GM19023 (cell line): ENCODE measurements around the gene LRIG2.
"Not testable (repeated sequence)": the region's sequence is repeated elsewhere in the genome, so short reads cannot be mapped to it uniquely, and the experiment has no call there.

Experiments
- ATAC-seq: cut with Tn5 transposase; IDR thresholded peaks from one replicate; pipeline ENCODE4 v1.9.1; 2021; ENCODE audit warnings: mild to moderate bottlenecking, moderate library complexity; ENCODE audit not compliant: unreplicated experiment

The LRIG2 gene

DNA sequence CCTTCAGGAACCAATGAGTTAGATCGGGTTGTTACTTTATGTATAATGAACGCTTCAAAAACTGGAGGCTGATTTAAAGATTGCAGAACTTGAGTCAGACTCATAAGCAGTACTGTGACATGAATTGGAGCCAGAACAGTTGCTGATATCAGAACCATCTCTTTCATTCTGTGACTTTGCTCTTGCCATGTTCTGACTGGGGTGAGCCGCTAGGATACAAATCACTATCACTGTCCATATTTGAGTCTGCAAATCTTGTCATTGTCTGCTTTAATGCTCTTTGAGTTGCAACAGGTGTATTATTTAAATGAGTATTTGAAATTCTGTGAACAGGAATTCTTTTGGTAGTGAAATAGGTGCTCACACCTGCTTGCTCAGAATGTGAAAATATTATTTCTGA, 52.5 kb downstream of the LRIG2 start:
- no peak for ATAC-seq

DNA sequence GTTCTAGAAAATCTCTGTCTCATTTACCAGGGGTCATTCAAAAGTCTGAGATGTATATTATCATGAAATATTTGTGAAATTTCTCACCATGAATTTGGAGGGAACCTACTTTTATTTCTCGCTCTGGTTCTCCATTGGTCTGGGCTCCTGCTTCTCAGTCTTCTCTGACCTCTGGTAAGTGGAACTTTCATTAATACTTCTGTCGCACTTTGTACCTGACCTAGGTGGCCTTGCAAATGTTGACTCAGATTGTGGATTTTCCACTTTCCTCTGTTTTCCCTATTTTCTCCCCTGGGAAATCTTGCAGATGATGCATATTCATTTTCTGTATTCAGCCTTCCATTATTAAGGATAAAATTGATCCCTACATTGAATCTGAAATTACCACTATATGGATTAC, 53.2 kb downstream of the LRIG2 start:
- no peak for ATAC-seq

DNA sequence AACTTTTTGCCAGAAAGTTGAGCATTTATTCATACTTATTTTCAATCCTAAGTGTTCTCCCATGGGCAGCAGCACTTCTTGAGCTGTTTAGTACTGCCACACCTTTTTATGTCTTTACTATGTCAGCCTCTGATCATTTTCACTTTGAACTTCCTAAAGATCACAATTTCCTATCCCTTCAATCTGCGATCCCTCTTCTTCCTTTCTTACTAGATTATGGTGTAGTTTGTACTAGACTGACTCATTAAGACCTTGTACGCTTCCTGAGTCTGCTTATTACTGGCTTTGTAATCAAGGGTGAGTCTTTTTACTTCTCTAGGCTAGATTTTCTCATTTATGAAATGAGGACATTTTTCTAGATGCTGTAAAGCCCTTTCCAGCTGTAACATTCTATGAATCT, 55.1 kb downstream of the LRIG2 start:
- no peak for ATAC-seq

DNA sequence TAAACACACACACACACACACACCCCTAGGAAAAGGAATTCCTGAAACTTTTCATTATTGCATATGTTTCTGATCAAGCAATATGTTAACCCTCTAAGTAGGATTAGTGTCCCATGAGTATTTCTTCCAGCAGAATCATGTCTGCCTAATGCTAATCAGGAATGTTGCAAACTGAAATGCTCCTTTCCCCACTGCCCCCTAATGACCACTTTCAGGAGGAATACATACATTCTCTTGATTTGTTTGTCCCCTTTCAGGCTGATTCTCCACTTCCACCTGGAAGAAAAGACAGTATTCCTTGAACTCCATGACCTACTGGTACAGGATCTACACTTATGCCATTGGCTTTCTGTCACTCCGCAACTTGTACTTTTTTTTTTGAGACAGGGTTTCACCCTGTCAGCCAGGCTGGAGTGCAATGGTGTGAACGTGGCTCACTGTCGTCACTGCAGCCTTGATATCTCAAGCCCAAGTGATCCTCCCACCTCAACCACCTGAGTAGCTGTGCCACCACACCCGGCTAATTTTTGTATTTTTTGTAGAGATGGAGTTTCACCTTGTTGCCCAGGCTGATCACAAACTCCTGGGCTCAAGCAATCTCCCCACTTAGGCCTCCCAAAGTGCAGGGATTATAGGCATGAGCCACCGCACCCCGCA, 56.7 kb downstream of the LRIG2 start:
- no peak for ATAC-seq

DNA sequence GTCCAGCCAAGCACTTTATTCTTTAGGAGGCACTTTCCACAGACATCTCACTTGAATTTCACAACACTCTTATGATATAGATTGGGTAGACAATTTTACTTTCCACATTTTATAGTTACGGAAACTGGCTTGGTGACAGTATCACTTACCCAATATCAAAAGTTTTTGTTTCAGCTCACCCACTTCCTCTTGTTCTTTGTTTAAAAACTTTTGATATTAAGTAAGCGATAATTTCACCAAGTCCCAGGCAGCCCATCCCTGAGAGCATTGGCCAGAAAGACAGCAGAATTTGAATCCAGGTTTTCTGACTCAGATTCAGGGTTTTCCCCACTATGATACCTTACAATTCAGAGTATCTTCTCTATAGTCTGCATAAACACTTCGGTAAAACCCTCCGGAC, 60.0 kb downstream of the LRIG2 start:
- no peak for ATAC-seq

DNA sequence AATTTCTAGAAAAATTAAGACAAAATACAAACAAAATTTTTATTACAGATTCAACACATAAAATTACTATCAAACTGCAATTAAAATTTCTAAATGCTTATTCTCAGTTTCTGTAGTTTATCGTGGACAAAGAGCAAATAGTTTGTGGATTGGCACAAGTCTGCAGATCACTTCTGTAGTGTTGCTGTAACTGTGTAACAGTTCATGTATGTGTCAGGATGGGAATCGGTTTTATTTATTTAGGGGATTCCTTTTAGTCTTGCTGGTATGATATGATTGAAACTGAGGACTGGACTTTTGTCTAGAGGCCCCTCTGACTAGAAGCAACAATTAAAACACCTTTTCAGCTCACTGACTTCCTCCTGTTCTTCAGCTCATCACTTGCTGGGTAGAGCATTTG, 60.8 kb downstream of the LRIG2 start:
- no peak for ATAC-seq

DNA sequence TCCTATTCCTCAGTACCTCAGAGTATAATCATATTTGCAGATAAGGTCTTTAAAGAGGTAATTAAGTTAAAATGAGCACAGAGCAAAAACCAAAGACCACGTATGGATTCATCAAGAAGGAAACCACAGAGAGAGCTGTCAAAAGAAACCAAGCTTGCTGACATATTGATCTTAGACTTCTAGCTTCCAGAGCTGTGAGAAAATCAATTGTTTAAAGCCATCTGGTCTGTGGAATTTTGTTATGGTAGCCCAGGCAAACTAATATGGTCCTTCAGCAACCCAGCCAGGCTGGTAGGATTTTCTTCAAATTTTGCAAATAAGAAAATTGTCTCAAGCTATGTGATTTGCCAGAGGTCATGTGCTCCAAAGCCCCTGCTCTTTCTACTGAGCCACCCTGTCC, 62.5 kb downstream of the LRIG2 start:
- no peak for ATAC-seq

DNA sequence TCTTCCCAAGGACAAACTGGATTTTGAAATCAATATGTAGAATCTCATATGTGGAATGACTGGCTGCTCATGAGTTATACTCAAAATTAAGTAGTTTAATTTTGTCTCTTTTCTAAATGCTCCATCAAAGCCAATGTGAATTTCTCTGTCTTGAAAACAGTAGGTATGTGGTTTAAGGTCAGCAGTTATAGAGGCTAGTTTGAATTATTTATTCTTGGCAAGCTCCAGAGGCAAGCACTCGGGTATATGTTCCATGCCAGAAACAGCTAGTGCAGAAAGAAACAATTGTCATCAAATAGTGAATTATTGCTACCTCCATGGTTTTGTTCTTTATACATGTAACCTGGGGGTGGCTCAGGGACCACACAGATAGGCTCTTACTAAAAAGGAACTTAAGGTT, 63.5 kb downstream of the LRIG2 start:
- ATAC-seq, result no peak

DNA sequence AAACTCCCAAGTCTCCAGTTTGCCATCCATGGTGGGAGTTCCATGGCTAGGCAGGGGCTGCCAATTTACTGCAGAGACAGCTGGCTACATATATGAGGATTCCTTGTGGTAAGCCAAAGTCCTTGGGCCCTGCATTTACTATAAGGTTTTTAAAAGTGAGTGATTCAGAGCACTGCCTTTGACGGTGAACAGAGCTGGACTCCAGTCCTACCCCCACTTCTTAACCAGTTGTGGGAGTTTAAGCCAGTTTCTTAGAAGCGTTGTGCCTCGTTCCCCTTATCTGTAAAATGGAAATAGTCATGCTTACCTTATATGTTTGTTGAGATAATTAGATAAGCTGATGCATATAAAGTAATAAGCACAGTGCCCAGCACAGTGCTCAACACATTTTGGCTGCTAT, 64.6 kb downstream of the LRIG2 start:
- no peak for ATAC-seq

DNA sequence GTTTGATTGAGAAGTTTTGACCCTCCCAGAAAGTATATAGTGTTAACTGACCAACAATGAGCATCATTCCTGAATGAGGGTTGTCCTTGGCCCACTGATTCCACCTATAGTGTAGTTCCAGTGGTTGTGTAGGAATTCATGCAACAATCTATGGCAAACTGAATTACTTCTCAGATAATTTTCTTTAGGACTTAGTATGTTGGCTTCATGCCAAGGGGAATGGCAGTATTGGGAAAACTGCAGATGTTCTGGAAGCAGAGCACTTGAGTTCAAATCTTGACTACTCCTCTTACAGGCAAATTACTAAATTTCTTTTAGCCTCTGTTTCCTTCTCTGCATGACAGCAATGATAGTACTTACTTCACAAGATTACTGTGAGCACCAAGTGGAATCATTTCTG, 65.8 kb downstream of the LRIG2 start:
- no peak for ATAC-seq

DNA sequence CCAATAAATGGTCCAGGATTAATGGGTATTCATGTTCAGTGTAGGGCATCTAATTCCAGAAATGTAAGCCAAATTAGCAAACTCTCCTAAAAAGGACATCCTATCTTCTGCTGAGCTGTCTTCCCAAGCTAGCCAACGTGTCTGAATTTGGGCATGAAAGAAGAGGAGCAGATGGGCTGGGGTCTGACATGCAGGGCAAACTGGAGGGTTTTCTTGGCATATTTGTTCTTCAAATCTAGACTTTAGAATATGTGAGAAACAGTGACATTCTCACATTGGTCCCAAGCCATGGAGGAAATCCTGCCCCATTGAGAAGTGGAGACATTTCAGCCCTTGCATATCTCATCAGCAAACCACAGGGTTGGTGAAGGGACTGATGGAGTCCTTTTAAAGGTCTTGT, 67.2 kb downstream of the LRIG2 start:
- ATAC-seq, result peak; percentile 17

DNA sequence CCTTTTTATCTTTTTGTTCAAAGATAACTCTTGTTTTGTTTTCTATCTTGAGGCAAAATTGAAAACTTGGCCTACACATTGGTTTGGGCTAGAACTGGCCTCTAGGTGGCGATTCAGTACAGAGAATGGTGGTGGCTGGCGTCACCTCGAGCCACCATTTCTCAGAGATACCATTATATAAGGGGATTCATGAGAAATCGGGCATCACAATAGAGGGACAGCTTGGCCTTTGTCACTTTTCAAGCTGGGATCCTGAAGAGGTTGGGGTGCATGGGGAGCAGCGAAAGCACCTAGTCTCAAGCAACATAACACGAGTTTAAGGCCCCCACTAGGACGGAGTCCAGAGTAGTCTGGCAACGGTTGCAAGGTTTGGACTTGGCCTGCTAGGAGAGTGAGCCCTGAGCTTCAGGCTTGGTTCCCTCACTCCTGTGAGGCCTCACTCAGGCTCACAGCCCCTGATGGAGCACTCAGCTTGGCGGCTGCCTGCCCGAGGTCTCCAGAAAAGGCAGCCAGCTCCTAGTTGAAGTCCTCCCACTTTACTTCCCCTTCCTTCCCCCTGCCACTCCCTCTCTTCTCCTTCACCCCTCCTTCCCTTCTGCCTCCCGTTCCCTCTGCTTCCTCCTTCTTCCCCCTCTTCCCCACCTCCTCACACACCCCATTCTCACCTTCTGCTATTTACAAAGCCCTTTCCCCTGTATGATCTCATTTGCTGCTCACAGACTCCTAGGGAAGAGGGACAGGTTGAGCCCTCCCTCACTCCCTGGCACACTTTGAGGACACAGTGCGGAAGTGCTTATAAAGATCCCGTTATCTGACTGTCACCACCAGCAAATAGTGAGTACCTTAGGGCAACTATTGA, 67.8 kb downstream of the LRIG2 start:
- ATAC-seq, result peak; percentile 85

DNA sequence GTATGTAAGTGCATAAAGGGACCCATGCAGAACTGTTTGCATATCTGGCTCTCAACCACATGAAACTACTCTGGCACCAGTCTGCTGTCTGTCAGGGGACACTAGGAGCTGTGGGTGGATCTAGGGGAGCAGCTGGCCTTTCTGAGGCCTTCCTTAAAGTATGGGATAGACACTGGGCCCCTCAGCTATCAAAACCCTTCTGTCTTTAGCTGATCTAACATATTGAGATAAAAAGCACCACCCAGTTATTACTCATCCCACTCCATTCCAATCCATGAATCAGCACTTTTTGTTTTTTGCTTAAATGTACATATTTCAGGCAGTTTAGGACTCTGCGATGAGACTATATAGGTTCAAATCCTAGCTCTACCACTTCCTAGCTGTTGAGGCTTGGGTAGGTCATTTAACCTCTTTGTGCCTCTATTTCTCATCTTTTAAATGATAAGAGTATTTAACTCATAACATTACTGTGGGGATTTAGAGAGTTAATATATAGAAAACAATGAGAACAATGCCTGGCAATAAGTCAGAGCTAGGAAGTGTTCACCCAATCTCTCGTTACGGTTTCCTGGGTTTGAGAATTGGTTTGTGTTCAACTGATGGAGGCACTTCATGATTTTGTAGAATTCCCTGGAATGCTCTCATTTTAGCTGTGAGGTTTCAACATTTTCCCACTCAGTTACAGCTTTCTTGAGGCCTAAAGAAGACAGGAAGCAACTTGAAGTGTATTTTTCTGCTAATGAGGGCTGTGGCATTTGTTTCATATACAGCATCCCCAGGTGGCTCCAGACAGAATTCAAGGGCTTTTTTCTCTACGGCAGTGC, 68.9 kb downstream of the LRIG2 start:
- no peak for ATAC-seq

DNA sequence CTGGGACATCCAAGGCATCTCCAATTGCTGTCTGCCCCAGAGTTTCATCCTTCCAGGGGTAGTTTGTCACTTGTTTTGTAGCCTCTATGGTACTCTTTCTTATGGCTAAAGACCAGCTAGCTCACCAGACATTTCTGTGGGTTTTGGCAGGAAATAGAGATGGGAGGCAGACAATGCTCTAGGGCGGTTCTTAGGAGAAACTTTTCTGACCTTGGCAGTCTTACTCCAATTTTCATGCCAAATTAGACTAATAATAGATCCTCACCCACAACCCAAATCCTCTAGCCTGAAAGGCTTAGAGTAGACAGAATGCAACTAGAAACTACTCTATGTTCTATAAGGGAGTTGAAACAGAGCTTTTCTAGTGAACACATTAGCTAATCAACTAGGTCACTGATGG, 69.8 kb downstream of the LRIG2 start:
- ATAC-seq, result no peak

DNA sequence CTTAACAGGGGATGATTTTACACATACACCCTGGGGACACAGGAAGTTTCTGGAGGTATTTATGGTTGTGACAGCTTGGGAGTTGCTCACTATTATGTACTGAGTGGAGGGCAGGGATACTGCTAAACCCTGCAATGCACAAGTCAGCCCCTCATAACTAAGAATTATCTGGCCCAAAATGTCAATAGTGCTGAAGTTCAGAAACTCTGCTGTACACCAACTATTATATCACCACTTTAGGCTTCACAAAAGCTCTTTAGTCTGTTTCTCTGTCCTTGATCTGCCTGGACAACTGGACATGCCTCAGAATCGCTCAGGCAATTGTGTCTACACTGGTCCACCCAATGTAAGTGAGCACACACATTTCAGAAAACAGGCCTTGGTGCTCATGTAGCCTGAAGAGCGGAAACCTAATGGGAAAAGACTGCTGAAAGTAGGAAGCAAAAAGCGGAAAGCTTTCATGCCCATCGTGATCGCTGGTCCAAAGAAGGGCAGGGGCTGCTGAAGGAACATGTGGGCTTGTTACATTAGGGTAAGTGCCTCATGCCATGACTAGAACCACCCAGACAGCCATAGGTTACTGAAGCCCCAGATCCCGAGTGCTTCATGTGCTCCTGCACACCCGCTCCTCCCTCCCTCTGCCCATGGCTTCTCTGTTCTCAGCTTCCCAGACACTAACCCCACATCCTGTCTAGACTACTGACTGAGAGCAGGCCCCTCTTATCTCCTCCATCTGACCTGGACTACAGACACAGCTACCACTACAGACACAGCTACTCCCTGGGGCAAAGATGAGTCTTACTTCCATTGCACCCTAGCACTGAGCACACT, 73.5 kb downstream of the LRIG2 start:
- no peak for ATAC-seq

DNA sequence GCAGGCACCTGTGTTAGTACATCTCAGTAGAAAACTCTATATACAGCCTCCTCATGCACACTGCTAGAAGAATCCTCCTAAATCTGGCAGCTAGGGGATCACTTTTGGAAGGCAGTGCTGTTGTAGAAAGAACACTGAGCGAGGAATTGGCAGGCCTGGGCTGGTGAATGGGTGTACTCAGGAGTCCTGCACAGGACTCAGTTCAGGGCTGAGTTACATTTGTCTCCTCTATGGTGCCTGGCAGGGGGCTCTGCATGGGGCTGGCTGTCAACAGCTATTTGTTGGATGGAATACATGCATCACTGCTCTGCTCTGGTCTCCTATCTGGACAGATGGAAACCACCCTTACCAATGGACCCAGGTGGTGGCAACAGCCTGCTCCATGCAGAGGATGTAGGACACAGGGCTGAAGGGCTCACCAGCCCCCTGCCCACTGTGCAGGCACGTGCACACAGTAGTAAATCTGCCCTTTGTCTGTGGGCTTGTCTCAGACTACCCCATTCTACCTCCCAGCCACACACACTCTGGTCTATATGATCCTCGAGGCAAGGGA, 74.2 kb downstream of the LRIG2 start:
- no peak for ATAC-seq

DNA sequence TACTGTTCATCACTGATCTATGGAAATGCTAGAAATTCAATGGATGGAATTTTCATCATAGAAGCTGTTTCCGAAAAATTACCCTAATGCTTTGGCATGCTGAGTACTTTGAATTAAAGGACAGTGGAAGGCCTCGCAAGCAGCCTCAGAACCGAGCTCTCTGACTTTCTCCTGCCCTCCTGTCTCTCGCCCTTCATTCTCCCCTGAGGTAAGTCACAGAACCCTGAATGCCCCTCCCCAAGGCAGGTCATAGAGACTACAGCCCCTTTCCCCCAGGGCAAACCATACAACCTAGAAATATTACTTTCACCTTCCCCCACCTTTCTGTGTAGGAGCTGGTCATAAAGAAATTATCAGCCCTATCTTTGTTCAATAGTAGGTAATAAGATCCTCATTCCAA, 74.8 kb downstream of the LRIG2 start:
- no peak for ATAC-seq

DNA sequence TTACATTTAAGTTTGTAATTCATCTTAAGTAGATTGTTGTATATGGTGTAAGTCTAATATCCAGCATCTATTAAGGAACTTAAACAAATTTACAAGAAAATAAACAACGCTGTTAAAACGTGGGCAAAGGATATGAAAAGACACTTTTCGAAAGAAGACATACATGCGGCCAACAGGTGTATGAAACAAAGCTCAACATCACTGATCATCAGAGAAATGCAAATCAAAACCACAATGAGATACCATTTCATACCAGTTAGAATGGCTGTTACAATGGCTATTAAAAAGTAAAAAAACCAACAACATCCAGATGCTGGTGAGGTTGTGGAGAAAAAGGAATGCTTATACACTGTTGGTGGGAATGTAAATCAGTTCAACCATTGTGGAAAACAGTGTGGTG, 77.5 kb downstream of the LRIG2 start:
- ATAC-seq, result not testable (repeated sequence)

DNA sequence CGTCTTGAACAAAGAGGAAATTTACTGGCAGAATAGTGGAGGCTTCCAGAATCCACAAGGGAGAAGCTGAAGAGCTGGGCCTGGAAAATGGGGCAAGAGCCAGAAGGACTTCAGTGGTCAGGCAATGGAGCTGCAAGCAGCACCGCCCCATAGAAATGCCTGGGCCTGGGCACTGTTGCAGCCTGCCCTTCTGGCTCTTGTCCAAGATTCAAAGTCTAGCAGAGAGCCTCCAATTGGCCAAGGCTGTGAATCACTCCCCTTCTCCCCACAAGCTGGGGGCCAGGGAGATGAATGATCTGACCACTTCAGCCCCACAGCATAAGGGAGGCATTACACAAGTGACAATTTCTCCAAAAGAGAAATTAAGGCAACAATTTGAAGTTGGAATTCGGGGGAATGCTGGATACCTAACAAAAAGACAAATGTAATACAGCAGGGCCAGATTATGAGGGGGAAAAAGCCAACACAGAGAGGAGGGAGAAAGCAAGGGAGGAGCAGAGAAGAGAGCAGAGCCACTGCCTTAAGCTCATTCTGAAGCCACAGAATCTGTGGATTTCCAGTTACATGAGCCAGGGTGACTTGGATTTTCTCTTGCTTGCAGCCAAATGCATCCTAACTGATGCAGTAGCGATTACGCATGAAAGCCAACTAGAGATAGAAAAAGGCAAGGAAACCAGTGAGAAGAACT, 80.3 kb downstream of the LRIG2 start:
- ATAC-seq, result no peak

DNA sequence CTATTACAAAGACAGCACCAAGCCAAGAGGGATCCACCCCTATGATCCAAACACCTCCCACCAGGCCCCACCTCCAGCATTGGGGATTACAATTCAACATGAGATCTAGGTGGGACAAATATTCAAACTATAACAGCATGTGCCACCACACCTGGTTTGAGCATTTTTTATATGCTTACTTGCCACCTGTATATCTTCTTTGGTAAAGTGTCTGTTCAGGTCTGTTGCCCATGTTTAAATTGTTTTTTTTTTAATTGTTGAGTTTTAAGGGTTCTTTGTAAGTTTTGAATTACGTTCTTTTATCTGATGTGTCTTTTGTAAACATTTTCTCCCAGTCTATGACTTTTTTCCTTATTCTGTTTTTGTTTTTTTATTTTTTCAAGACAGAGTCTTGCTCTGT, 83.4 kb downstream of the LRIG2 start:
- ATAC-seq, result no peak
